Neural cell (in vitro differentiated cells): Measurements from ENCODE around the gene ST3GAL2. TPM values are rescaled to one million over a fixed set of nuclear protein-coding genes. Genes with fewer than 3 reads are reported as not detected.

Source experiments
- H2AFZ ChIP-seq: fragments of 200-600, 300-800 bp; sonication (generic), shearing (Covaris generic); 2 replicates; pipeline ENCODE4 v1.6.0; 2014; ENCODE audit warnings: low read depth, mild to moderate bottlenecking, antibody characterized with exemption, low read length, moderate library complexity
- H3F3A ChIP-seq: fragments of 200-600 bp; shearing (Covaris generic); 2 replicates; pipeline ENCODE4 v1.6.1; 2016; ENCODE audit warnings: mild to moderate bottlenecking, moderate library complexity, mixed read lengths, antibody characterized with exemption, low read length; ENCODE audit not compliant: insufficient read depth, poor library complexity, severe bottlenecking
- H3K27ac ChIP-seq: fragments of 200-600, 300-800 bp; sonication (generic), shearing (Covaris generic); 2 replicates; pipeline ENCODE4 v1.5.1; 2014; ENCODE audit warnings: mild to moderate bottlenecking, low read length, moderate library complexity
- H3K27me3 ChIP-seq: fragments of 300-800, 200-600 bp; sonication (generic), shearing (Covaris generic); 2 replicates; pipeline ENCODE4 v1.6.0; 2014; ENCODE audit warnings: mild to moderate bottlenecking, low read depth, low read length, moderate library complexity; ENCODE audit not compliant: insufficient read depth
- H3K36me3 ChIP-seq: fragments of 300-800, 200-600 bp; sonication (generic), shearing (Covaris generic); 2 replicates; pipeline ENCODE4 v1.5.1; 2014; ENCODE audit warnings: mild to moderate bottlenecking, antibody characterized with exemption, low read length, moderate library complexity; ENCODE audit not compliant: insufficient read depth
- H3K4me2 ChIP-seq: fragments of 300-800, 200-600 bp; sonication (generic), shearing (Covaris generic); 2 replicates; pipeline ENCODE4 v1.6.0; 2014; ENCODE audit warnings: mild to moderate bottlenecking, low read length
- H3K4me3 ChIP-seq: fragments of 300-800, 200-600 bp; sonication (generic), shearing (Covaris generic); 2 replicates; pipeline ENCODE4 v1.5.1; 2014; ENCODE audit warnings: mild to moderate bottlenecking, low read length, moderate library complexity
- H3K79me2 ChIP-seq: fragments of 200-600 bp; shearing (Covaris generic); replicated peaks from 2 replicates; pipeline ENCODE4 v1.6.0; 2014; ENCODE audit warnings: mild to moderate bottlenecking, low read length, moderate library complexity; ENCODE audit not compliant: insufficient read depth
- H3K9ac ChIP-seq: fragments of 300-800, 200-600 bp; sonication (generic), shearing (Covaris generic); 2 replicates; pipeline ENCODE4 v1.6.1; 2016; ENCODE audit warnings: mild to moderate bottlenecking, low read length, mixed read lengths
- H3K9me2 ChIP-seq: fragments of 200-600 bp; shearing (Covaris generic); 2 replicates; pipeline ENCODE4 v1.6.1; 2016; ENCODE audit warnings: mild to moderate bottlenecking, low read length, mixed read lengths; ENCODE audit not compliant: insufficient read depth
- H3K9me3 ChIP-seq: fragments of 200-600, 300-800 bp; sonication (generic), shearing (Covaris generic); 2 replicates; pipeline ENCODE4 v1.6.1; 2016; ENCODE audit warnings: mild to moderate bottlenecking, mixed run types, low read length, moderate library complexity, mixed read lengths
- H4K20me1 ChIP-seq: fragments of 200-600 bp; shearing (Covaris generic); 2 replicates; pipeline ENCODE4 v1.6.1; 2016; ENCODE audit warnings: mild to moderate bottlenecking, mixed run types; ENCODE audit not compliant: insufficient read depth
- EP300 ChIP-seq: fragments of 450-650 bp; conservative IDR thresholded peaks from 2 replicates; pipeline ENCODE4 v1.6.1; 2014; ENCODE audit warnings: antibody characterized with exemption, mild to moderate bottlenecking, moderate library complexity; ENCODE audit not compliant: poor library complexity, severe bottlenecking
- EZH2 ChIP-seq: fragments of 200-600, 300-800 bp; shearing (Covaris generic), sonication (generic); IDR thresholded peaks from 2 replicates; pipeline ENCODE4 v1.6.1; 2014; ENCODE audit warnings: antibody characterized with exemption, low read length, borderline replicate concordance, mild to moderate bottlenecking; ENCODE audit not compliant: insufficient read depth, poor library complexity, severe bottlenecking
- MXI1 ChIP-seq: fragments of 450-650 bp; conservative IDR thresholded peaks from 2 replicates; pipeline ENCODE4 v1.6.1; 2014; ENCODE audit warnings: antibody characterized with exemption, mild to moderate bottlenecking; ENCODE audit not compliant: poor library complexity, severe bottlenecking
- POLR2AphosphoS5 ChIP-seq: IDR thresholded peaks from 2 replicates; pipeline ENCODE4 v1.6.1; 2012
- RAD21 ChIP-seq: fragments of 450-650 bp; conservative IDR thresholded peaks from 2 replicates; pipeline ENCODE4 v1.6.1; 2014; ENCODE audit warnings: antibody characterized with exemption, mild to moderate bottlenecking, moderate library complexity
- SMC3 ChIP-seq: fragments of 450-650 bp; conservative IDR thresholded peaks from 2 replicates; pipeline ENCODE4 v1.6.1; 2014; ENCODE audit warnings: antibody characterized with exemption, mild to moderate bottlenecking, moderate library complexity; ENCODE audit not compliant: poor library complexity
- TAF1 ChIP-seq: IDR thresholded peaks from 2 replicates; pipeline ENCODE4 v1.6.1; 2012; ENCODE audit warnings: low read depth
- polyA plus RNA-seq: library from polyadenylated mRNA; depleted of rRNA; stranded (reverse); fragments of >200 nt; gene quantifications from 2 replicates; pipeline ENCODE4 v1.2.3, GENCODE V29; 2014
- TF ChIP-seq, protein P1 (sequence below): IDR thresholded peaks from 2 replicates; pipeline ENCODE4 v1.6.1; 2012; ENCODE audit warnings: borderline replicate concordance
- TF ChIP-seq, protein P2 (sequence below): fragments of 450-650 bp; IDR thresholded peaks from 2 replicates; pipeline ENCODE4 v1.5.1; 2014; ENCODE audit warnings: antibody characterized with exemption, mild to moderate bottlenecking, moderate library complexity; ENCODE audit not compliant: poor library complexity, severe bottlenecking

ST3GAL2 gene
- polyA plus RNA-seq, 1 donor from 2014 or later: 19.4 TPM

DNA sequence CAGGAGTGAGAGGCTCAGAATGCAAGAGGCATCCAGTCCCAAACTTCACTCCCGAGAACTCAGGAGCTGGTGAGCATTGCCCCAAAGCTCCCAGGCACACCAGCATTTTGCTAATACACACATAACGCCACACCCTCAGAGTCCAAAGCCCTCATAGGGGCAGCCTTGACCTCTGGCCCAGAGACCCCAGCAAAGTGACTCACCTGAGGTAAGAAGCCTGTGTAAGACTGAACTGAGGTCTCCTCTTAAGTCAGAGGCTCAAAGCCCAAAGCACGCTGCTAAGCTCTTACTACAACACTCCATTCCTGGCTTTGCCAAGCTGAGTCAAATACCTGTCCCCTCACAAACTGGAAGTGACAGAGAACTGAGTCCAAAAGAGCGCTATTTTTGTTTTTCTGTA, 16.4 kb downstream of the ST3GAL2 start:
- no peaks in the 10 kb centered on the region for H3F3A ChIP-seq
- no peak overlapping the region for H3K4me2 ChIP-seq
- no peaks in the 10 kb centered on the region for H3K9me3 ChIP-seq
- no peak overlapping the region for H3K9ac ChIP-seq
- TF ChIP-seq TAF1: no peak
- no peak for TF ChIP-seq RAD21
- no peak for TF ChIP-seq POLR2AphosphoS5
- no peak for TF ChIP-seq SMC3
- TF ChIP-seq, protein P1, sequence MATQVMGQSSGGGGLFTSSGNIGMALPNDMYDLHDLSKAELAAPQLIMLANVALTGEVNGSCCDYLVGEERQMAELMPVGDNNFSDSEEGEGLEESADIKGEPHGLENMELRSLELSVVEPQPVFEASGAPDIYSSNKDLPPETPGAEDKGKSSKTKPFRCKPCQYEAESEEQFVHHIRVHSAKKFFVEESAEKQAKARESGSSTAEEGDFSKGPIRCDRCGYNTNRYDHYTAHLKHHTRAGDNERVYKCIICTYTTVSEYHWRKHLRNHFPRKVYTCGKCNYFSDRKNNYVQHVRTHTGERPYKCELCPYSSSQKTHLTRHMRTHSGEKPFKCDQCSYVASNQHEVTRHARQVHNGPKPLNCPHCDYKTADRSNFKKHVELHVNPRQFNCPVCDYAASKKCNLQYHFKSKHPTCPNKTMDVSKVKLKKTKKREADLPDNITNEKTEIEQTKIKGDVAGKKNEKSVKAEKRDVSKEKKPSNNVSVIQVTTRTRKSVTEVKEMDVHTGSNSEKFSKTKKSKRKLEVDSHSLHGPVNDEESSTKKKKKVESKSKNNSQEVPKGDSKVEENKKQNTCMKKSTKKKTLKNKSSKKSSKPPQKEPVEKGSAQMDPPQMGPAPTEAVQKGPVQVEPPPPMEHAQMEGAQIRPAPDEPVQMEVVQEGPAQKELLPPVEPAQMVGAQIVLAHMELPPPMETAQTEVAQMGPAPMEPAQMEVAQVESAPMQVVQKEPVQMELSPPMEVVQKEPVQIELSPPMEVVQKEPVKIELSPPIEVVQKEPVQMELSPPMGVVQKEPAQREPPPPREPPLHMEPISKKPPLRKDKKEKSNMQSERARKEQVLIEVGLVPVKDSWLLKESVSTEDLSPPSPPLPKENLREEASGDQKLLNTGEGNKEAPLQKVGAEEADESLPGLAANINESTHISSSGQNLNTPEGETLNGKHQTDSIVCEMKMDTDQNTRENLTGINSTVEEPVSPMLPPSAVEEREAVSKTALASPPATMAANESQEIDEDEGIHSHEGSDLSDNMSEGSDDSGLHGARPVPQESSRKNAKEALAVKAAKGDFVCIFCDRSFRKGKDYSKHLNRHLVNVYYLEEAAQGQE: no peak
- no peak for TF ChIP-seq EP300
- no peak for TF ChIP-seq EZH2
- TF ChIP-seq, protein P2, sequence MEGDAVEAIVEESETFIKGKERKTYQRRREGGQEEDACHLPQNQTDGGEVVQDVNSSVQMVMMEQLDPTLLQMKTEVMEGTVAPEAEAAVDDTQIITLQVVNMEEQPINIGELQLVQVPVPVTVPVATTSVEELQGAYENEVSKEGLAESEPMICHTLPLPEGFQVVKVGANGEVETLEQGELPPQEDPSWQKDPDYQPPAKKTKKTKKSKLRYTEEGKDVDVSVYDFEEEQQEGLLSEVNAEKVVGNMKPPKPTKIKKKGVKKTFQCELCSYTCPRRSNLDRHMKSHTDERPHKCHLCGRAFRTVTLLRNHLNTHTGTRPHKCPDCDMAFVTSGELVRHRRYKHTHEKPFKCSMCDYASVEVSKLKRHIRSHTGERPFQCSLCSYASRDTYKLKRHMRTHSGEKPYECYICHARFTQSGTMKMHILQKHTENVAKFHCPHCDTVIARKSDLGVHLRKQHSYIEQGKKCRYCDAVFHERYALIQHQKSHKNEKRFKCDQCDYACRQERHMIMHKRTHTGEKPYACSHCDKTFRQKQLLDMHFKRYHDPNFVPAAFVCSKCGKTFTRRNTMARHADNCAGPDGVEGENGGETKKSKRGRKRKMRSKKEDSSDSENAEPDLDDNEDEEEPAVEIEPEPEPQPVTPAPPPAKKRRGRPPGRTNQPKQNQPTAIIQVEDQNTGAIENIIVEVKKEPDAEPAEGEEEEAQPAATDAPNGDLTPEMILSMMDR: no peak
- TF ChIP-seq MXI1: no peak
- H3K36me3 ChIP-seq: no peaks in the 10 kb centered on the region
- no peak overlapping the region for H3K27ac ChIP-seq
- no peaks in the 10 kb centered on the region for H3K79me2 ChIP-seq
- H3K27me3 ChIP-seq: no peaks in the 10 kb centered on the region
- no peaks in the 10 kb centered on the region for H3K9me2 ChIP-seq
- no peak overlapping the region for H3K4me3 ChIP-seq
- H4K20me1 ChIP-seq: no peaks in the 10 kb centered on the region
- H2AFZ ChIP-seq: no peak overlapping the region

DNA sequence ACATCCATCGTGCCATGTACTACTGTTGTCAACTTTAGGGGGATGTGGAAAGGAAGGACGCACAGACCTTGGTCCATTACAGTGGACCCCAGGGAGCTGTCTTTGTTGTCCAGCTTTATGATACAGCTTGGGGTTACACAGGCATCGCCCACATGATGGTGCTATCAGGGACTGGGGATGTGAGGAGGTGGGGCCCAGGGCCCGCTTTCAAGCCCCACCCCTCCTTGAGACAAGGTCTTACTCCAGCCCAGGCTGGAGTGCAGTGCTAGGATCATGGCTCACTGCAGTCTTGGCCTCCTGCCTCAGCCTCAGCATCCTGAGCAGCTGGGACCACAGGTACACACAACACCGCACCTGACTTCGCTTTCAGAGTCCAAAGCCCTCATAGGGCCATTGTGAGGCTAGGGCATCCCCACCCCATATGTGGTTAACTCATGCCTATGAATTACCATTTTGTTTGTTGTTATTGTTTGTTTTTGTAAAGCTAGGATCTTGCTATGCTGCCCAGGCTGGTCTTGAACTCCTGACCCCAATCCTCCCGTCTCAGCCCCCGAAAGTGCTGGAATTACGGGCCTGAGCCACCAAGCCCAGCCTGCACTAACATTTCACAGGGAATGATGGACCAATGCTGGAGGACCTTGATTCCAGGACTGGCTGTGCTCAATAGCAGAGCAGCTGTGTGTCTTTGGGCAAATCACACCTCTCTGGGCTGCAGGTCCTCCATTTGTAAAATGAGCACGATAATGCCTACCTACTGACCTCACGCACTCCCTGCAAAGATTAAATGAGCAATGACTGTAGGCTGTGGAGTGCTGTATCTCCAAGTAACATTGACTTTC, 17.2 kb downstream of the ST3GAL2 start:
- H3K36me3 ChIP-seq: no peaks in the 10 kb centered on the region
- no peaks in the 10 kb centered on the region for H4K20me1 ChIP-seq
- no peak overlapping the region for H3K4me2 ChIP-seq

More for the DNA sequence above, 17.2 kb downstream of the ST3GAL2 start:
- no peaks in the 10 kb centered on the region for H3F3A ChIP-seq
- no peaks in the 10 kb centered on the region for H3K79me2 ChIP-seq
- no peak overlapping the region for H3K4me3 ChIP-seq
- H3K27me3 ChIP-seq: no peaks in the 10 kb centered on the region
- H2AFZ ChIP-seq: no peak overlapping the region
- no peak overlapping the region for H3K9ac ChIP-seq
- no peak overlapping the region for H3K27ac ChIP-seq
- H3K9me3 ChIP-seq: no peaks in the 10 kb centered on the region
- no peak for TF ChIP-seq MXI1
- TF ChIP-seq, protein P2: no peak
- TF ChIP-seq, protein P1: no peak
- TF ChIP-seq EP300: no peak
- TF ChIP-seq POLR2AphosphoS5: no peak
- no peak for TF ChIP-seq EZH2
- no peak for TF ChIP-seq SMC3
- TF ChIP-seq RAD21: no peak
- no peak for TF ChIP-seq TAF1
- no peaks in the 10 kb centered on the region for H3K9me2 ChIP-seq
